Endothelial cell (in vitro differentiated cells): ENCODE data around the gene TMEM106C. TPM values are rescaled to one million over a fixed set of nuclear protein-coding genes. Genes with fewer than 3 reads are reported as not detected.

Experiments
- DNase-seq: peaks from one replicate; pipeline ENCODE4 v3.0.0; 2021; ENCODE audit warnings: low spot score
- H3K27ac Mint-ChIP-seq: one replicate; pipeline ENCODE4 v1.8.0; 2021; ENCODE audit warnings: mixed read lengths, inconsistent platforms; ENCODE audit not compliant: unreplicated experiment
- H3K27me3 Mint-ChIP-seq: one replicate; pipeline ENCODE4 v1.8.0; 2021; ENCODE audit warnings: mild to moderate bottlenecking, moderate library complexity, mixed read lengths, inconsistent platforms; ENCODE audit not compliant: unreplicated experiment
- H3K36me3 Mint-ChIP-seq: one replicate; pipeline ENCODE4 v1.8.0; 2021; ENCODE audit warnings: mild to moderate bottlenecking, low read depth, mixed read lengths, inconsistent platforms; ENCODE audit not compliant: unreplicated experiment
- H3K4me1 Mint-ChIP-seq: one replicate; pipeline ENCODE4 v1.8.0; 2021; ENCODE audit warnings: mild to moderate bottlenecking, mixed read lengths, inconsistent platforms; ENCODE audit not compliant: unreplicated experiment
- H3K4me3 Mint-ChIP-seq: one replicate; pipeline ENCODE4 v1.8.0; 2021; ENCODE audit warnings: mild to moderate bottlenecking, mixed read lengths, inconsistent platforms; ENCODE audit not compliant: unreplicated experiment
- H3K9me3 Mint-ChIP-seq: one replicate; pipeline ENCODE4 v1.8.0; 2021; ENCODE audit warnings: mixed read lengths, inconsistent platforms; ENCODE audit not compliant: unreplicated experiment
- total RNA-seq: library from RNA; stranded (reverse); fragmentation: NEBNext Ultra II Directional; extraction: Animal tissue kit (Norgen Biotek cat#: 25700); gene quantifications from one replicate; pipeline ENCODE4 v1.2.1, GENCODE V29; 2021; ENCODE audit not compliant: unreplicated experiment
- TF ChIP-seq, protein P1 (sequence below): fragments of 200-600 bp; sonication (generic); IDR thresholded peaks from one replicate; pipeline ENCODE4 v1.5.0; 2021; ENCODE audit warnings: antibody characterized with exemption; ENCODE audit not compliant: unreplicated experiment

The TMEM106C gene
- total RNA-seq, 1 donor from 2014 or later = 41.0 TPM

- Mint-ChIP-seq H3K9me3 (no peaks in the 10 kb centered on the region), H3K27me3 (peaks cover 21% of the 10 kb centered on the region), H3K27ac (no peak overlapping the region), H3K36me3 (no peaks in the 10 kb centered on the region), H3K4me3 (no peak overlapping the region), H3K4me1 (peaks cover 2% of the 10 kb centered on the region)
- TF ChIP-seq, protein P1, sequence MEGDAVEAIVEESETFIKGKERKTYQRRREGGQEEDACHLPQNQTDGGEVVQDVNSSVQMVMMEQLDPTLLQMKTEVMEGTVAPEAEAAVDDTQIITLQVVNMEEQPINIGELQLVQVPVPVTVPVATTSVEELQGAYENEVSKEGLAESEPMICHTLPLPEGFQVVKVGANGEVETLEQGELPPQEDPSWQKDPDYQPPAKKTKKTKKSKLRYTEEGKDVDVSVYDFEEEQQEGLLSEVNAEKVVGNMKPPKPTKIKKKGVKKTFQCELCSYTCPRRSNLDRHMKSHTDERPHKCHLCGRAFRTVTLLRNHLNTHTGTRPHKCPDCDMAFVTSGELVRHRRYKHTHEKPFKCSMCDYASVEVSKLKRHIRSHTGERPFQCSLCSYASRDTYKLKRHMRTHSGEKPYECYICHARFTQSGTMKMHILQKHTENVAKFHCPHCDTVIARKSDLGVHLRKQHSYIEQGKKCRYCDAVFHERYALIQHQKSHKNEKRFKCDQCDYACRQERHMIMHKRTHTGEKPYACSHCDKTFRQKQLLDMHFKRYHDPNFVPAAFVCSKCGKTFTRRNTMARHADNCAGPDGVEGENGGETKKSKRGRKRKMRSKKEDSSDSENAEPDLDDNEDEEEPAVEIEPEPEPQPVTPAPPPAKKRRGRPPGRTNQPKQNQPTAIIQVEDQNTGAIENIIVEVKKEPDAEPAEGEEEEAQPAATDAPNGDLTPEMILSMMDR = no peak
- no peak for DNase-seq
These were observed 48.7 kb downstream of the TMEM106C start for GRCh38 chr12:48012070-48012469.

DNA sequence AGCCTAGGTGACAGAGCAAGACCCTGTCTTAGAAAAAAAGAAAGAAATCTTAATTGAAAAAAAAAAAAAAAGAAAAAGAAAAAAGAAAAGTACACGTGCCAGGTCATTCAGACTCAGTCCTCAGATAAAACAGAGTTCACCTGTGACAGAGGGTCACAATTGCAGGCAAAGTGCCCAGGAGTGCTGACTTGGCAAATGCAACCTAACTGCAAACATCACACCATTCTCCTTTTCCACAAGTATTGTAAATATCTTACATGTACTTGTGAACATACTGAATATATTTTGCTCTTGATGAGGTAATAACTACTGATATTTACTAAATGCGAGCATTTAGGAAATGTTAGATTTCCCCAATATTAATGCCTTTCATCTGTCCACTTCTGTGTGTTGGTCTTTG is 49.9 kb downstream of the TMEM106C start:
- TF ChIP-seq, protein P1 = no peak
- H3K9me3 Mint-ChIP-seq = no peaks in the 10 kb centered on the region
- H3K4me3 Mint-ChIP-seq = no peak overlapping the region
- H3K27me3 Mint-ChIP-seq = peaks cover 17% of the 10 kb centered on the region
- H3K27ac Mint-ChIP-seq = no peak overlapping the region
- peaks cover 2% of the 10 kb centered on the region for H3K4me1 Mint-ChIP-seq
- no peaks in the 10 kb centered on the region for H3K36me3 Mint-ChIP-seq
- DNase-seq = no peak

DNA sequence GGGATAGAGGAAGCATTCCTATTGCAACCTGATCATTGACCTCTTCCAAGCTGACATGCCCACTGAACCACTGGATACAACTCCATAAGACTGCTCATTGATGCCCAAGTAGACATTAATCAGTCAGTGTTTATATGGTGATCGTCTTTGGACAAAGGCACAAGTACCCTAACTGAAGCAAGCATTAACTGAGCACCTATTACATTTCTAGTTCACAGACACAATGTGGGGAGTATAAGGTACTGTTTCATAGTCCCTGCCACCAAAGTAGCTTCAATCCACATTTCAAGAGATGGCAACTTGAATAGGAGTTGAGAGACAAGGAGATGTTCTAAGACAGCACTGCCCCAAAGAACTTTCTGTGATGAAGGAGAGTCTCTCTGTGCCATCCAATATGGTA is 51.7 kb downstream of the TMEM106C start:
- Mint-ChIP-seq H3K27me3 (peaks cover 11% of the 10 kb centered on the region), H3K4me3 (no peak overlapping the region), H3K9me3 (no peaks in the 10 kb centered on the region), H3K4me1 (peaks cover 2% of the 10 kb centered on the region), H3K27ac (no peak overlapping the region), H3K36me3 (no peaks in the 10 kb centered on the region)
- TF ChIP-seq, protein P1 = no peak
- DNase-seq = no peak

DNA sequence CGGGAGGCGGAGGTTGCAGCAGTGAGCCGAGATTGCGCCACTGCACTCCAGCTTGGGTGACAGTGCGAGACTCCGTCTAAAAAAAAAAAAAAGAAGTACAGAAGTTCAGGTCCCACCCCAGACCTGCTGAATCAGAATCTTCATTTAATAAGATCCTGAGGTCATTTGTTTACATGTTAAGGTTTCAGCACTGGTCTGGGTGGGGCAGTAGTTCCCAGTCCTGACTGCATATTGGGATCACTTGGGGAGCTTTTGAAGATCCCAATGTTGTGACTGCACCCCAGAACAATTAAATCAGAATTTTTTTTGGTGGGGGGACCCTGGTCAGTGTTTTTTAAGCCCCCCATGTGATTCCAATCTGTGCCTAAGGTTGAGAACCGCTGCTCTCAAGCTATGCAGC is 52.6 kb downstream of the TMEM106C start:
- no peak overlapping the region for H3K4me3 Mint-ChIP-seq
- peaks cover 9% of the 10 kb centered on the region for H3K27me3 Mint-ChIP-seq
- DNase-seq = no peak
- H3K36me3 Mint-ChIP-seq = no peaks in the 10 kb centered on the region
- H3K9me3 Mint-ChIP-seq = no peaks in the 10 kb centered on the region
- TF ChIP-seq, protein P1 = no peak
- H3K4me1 Mint-ChIP-seq = peaks cover 2% of the 10 kb centered on the region
- H3K27ac Mint-ChIP-seq = no peak overlapping the region

DNA sequence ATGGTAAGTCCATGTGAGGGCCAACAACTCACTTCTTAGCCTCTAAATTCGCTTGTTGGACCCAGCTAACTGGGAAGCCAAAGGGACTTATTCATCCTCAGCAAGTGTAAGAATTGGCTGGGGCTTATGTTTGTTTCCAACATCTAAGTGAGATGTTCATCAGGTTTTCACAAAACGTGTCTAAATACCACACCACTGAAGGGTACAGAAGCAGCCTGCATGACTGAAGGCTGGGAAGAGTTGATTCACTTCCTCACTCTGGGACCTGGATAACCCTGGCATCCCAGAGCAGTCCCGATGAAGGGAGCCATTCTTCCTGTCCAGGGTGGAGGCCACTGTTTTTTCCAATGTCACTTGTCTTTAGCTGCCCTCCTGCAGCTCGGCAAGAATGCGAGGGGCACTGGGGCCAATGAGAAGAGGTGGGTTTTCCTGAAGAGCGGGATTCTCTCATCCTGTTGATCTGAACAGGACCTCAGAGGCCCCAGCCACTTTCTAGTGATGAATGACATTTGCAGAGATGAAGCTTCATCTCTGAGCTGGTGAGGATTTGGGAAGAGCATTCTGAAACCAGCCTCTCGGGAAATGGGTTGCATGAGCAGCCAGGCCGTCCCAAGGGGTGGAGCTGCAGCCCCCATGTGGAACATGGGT is 53.1 kb downstream of the TMEM106C start:
- no peak overlapping the region for H3K4me3 Mint-ChIP-seq
- DNase-seq = no peak
- H3K36me3 Mint-ChIP-seq = no peaks in the 10 kb centered on the region
- H3K9me3 Mint-ChIP-seq = no peaks in the 10 kb centered on the region
- TF ChIP-seq, protein P1 = no peak
- no peak overlapping the region for H3K27ac Mint-ChIP-seq
- peaks cover 9% of the 10 kb centered on the region for H3K27me3 Mint-ChIP-seq
- H3K4me1 Mint-ChIP-seq = peaks cover 2% of the 10 kb centered on the region
